ENCODE data around the gene ADCY3. TPM values are rescaled to one million over a fixed set of nuclear protein-coding genes. Genes with fewer than 3 reads are reported as not detected.
A peak's percentile ranks its signal among the peaks of the same experiment; 100 is the strongest.
"Not testable (repeated sequence)": the region's sequence is repeated elsewhere in the genome, so short reads cannot be mapped to it uniquely, and the experiment has no call there.

The ADCY3 gene
- total RNA-seq, 1 donor from 2014 or later, result 19.8 TPM

GRCh38 chr2:24805811-24806660, 114.0 kb downstream of the ADCY3 start:
- ATAC-seq (ENCODE audit: poor library complexity); DNase-seq; intact Hi-C loops (cut with DNase I): not testable (repeated sequence)

GRCh38 chr2:24800487-24800886, 119.5 kb downstream of the ADCY3 start:
- DNase-seq; ATAC-seq (ENCODE audit: poor library complexity); intact Hi-C loops (cut with DNase I): not testable (repeated sequence)

- intact Hi-C loops (cut with DNase I), result no loop called here
- ATAC-seq (ENCODE audit: poor library complexity) (no peak), DNase-seq (no peak)
These were observed 122.4 kb downstream of the ADCY3 start for GRCh38 chr2:24797644-24798043.

- DNase-seq (no peak), ATAC-seq (ENCODE audit: poor library complexity) (no peak)
- intact Hi-C loops (cut with DNase I), result loop anchor here (5.0 kb wide), 1 partner anchor 302 kb away; the partner anchor contains the start of gene NCOA1
These were observed 126.1 kb downstream of the ADCY3 start for GRCh38 chr2:24793761-24794435.

- intact Hi-C loops (cut with DNase I), result loop anchor here (5.0 kb wide), 1 partner anchor 301 kb away; the partner anchor contains the start of gene NCOA1
- peak; percentile 98 for DNase-seq
- peak; percentile 100 for ATAC-seq (ENCODE audit: poor library complexity)
These were observed 126.9 kb downstream of the ADCY3 start, which contains the start of the genes CENPO and PTRHD1 for GRCh38 chr2:24792874-24793760. CENPO (plus strand) TSS chr2:24793425; CDS start chr2:24793920, 495 bp downstream. PTRHD1 (minus strand) TSS chr2:24793391; CDS start chr2:24793377, 14 bp downstream.

- no peak for DNase-seq
- intact Hi-C loops (cut with DNase I), result loop anchor here (5.0 kb wide), 1 partner anchor 300 kb away; the partner anchor contains the start of gene NCOA1
- no peak for ATAC-seq (ENCODE audit: poor library complexity)
These were observed 127.5 kb downstream of the ADCY3 start for GRCh38 chr2:24792542-24792873.

GRCh38 chr2:24791452-24791851, 128.6 kb downstream of the ADCY3 start:
- intact Hi-C loops (cut with DNase I), result loop anchor here (5.0 kb wide), 1 partner anchor 299 kb away; the partner anchor contains the start of gene NCOA1
- DNase-seq (no peak), ATAC-seq (ENCODE audit: poor library complexity) (no peak)

- intact Hi-C loops (cut with DNase I), result no loop called here
- no peak for ATAC-seq (ENCODE audit: poor library complexity)
- no peak for DNase-seq
These were observed 131.2 kb downstream of the ADCY3 start for GRCh38 chr2:24788816-24789215.

GRCh38 chr2:24787532-24787931, 132.5 kb downstream of the ADCY3 start:
- ATAC-seq (ENCODE audit: poor library complexity) (no peak), DNase-seq (no peak)
- intact Hi-C loops (cut with DNase I), result no loop called here

GRCh38 chr2:24785671-24786321, 134.2 kb downstream of the ADCY3 start:
- peak; percentile 41 for ATAC-seq (ENCODE audit: poor library complexity)
- intact Hi-C loops (cut with DNase I), result no loop called here
- no peak for DNase-seq

GRCh38 chr2:24783641-24784040, 136.4 kb downstream of the ADCY3 start:
- no peak for DNase-seq
- intact Hi-C loops (cut with DNase I), result no loop called here
- no peak for ATAC-seq (ENCODE audit: poor library complexity)

- DNase-seq (no peak), ATAC-seq (ENCODE audit: poor library complexity) (no peak)
- intact Hi-C loops (cut with DNase I), result no loop called here
These were observed 140.9 kb downstream of the ADCY3 start for GRCh38 chr2:24779116-24779515.

GRCh38 chr2:24774373-24774772, 145.7 kb downstream of the ADCY3 start:
- DNase-seq, result no peak
- ATAC-seq (ENCODE audit: poor library complexity), result no peak
- intact Hi-C loops (cut with DNase I), result no loop called here

- no peak for ATAC-seq (ENCODE audit: poor library complexity)
- no peak for DNase-seq
- intact Hi-C loops (cut with DNase I), result no loop called here
These were observed 148.1 kb downstream of the ADCY3 start for GRCh38 chr2:24771764-24772586.

GRCh38 chr2:24771061-24771460, 149.0 kb downstream of the ADCY3 start:
- intact Hi-C loops (cut with DNase I), result no loop called here
- ATAC-seq (ENCODE audit: poor library complexity) (no peak), DNase-seq (no peak)

Data from Right ventricle myocardium superior (tissue), 1 donor.